ENCODE measurements around the gene GOLPH3L. TPM values are rescaled to one million over a fixed set of nuclear protein-coding genes. Genes with fewer than 3 reads are reported as not detected.
"Not testable (repeated sequence)": the region's sequence is repeated elsewhere in the genome, so short reads cannot be mapped to it uniquely, and the experiment has no call there.

GOLPH3L gene
- total RNA-seq, 4 donors from 2014 or later: 16.2 to 23.9 (median 21.6) TPM

DNA sequence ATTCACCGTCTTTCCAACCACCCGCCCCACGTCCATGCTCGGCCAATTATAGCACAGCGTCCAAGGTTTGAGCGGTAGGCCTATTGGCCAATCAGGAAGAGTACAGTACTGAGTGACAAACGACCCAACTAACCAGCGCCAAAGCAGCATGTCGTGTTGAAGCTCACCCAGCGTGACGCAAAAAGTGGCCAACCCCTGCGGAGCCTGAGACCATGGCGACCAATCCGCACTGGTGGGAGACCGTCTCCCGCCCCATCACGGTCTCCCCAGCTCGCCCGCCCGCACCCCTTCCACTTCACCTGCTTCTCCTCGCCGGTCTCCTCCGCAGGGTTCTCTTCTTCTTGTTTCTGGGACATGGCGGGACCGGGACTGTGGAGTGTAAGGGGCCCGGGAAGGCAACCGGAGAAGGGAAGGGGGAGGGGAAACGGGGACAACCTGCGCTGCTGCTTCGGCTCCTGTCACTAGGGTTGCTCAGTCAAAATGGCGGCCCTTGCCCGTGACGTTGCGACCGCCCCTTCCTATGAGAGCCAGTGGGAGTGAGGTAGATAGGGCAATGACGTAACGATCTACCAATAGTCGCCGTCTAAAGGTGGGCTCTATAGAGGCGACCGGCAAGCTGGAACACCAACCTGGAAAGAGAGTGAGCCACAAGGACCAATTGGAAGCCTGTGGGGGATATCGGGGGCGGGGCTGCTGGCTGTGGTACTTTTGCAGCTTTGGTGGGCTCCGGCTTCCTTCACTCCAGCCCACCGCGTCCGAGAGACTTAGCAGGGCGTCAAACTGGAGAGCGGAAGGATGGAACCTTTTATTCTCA lies 67.6 kb downstream of the GOLPH3L start, which contains the start of gene ENSA:
Gene ENSA (minus strand): TSS at position 498 of the 814 bp plus-strand sequence. CDS start 142 bp downstream, at position 356.
- Histone ChIP-seq H3K27me3 (no peaks in the 10 kb centered on the region), H3K4me1 (peaks cover 21 to 32% (median 28%) of the 10 kb centered on the region in 4 donors), H3K36me3 (peaks cover 30 to 35% (median 33%) of the 10 kb centered on the region in 4 donors), H3K9me3 (no peaks in the 10 kb centered on the region), H3K4me3 (peak within 1 kb of the TSS; percentile 61 to 87 (median 70)), H3K27ac (replicated peaks in 1 of 4) (peak within 1 kb of the TSS; percentile 94 to 97 (median 96))
- intact Hi-C loops (cut with DNase I): no loop called here
- TF ChIP-seq POLR2A (IDR thresholded peaks at IDR 0.05; ENCODE audit: low read depth): peak; percentile 97
- TF ChIP-seq, protein P1, sequence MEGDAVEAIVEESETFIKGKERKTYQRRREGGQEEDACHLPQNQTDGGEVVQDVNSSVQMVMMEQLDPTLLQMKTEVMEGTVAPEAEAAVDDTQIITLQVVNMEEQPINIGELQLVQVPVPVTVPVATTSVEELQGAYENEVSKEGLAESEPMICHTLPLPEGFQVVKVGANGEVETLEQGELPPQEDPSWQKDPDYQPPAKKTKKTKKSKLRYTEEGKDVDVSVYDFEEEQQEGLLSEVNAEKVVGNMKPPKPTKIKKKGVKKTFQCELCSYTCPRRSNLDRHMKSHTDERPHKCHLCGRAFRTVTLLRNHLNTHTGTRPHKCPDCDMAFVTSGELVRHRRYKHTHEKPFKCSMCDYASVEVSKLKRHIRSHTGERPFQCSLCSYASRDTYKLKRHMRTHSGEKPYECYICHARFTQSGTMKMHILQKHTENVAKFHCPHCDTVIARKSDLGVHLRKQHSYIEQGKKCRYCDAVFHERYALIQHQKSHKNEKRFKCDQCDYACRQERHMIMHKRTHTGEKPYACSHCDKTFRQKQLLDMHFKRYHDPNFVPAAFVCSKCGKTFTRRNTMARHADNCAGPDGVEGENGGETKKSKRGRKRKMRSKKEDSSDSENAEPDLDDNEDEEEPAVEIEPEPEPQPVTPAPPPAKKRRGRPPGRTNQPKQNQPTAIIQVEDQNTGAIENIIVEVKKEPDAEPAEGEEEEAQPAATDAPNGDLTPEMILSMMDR (IDR thresholded peaks at IDR 0.05): no peak
- peak; percentile 89 to 99 for TF ChIP-seq POLR2AphosphoS5 (IDR thresholded peaks at IDR 0.05)
- no peak for TF ChIP-seq EP300 (IDR thresholded peaks at IDR 0.05)
- 0% methylated on average over 35 of the region's 49 CpGs for WGBS
- DNase-seq (ENCODE audit: extremely low spot score): peak; percentile 99

DNA sequence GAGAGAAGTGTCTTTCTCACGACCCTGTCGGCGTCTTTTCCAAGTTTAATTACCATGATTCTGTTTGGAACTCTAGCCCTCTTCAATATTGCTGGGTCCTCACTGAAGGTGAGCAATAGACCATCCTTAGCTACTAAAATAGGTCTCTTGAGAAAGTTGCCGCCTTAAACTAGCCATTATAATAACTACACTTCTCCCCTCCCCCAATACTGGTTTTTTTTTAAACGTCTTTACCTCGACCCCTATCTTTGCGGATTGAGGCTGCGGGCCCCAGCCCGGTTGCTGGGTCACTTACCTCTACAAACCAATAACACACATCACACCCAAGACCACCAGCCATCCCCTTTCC lies 68.2 kb downstream of the GOLPH3L start:
- WGBS: 1% methylated on average over 9 of the region's 9 CpGs
- TF ChIP-seq POLR2A (IDR thresholded peaks at IDR 0.05; ENCODE audit: low read depth): no peak
- TF ChIP-seq POLR2AphosphoS5 (IDR thresholded peaks at IDR 0.05): no peak
- TF ChIP-seq, protein P1 (IDR thresholded peaks at IDR 0.05): no peak
- TF ChIP-seq EP300 (IDR thresholded peaks at IDR 0.05): no peak
- peak overlapping the region; percentile 94 to 97 (median 96) for H3K27ac ChIP-seq (replicated peaks in 1 of 4)
- no peak for DNase-seq (ENCODE audit: extremely low spot score)
- no peaks in the 10 kb centered on the region for H3K27me3 ChIP-seq
- H3K4me3 ChIP-seq: peak overlapping the region; percentile 61 to 87 (median 70)
- peaks cover 35 to 40% (median 39%) of the 10 kb centered on the region in 4 donors for H3K36me3 ChIP-seq
- H3K4me1 ChIP-seq: peaks cover 21 to 32% (median 29%) of the 10 kb centered on the region in 4 donors
- H3K9me3 ChIP-seq: no peaks in the 10 kb centered on the region
- intact Hi-C loops (cut with DNase I): no loop called here

DNA sequence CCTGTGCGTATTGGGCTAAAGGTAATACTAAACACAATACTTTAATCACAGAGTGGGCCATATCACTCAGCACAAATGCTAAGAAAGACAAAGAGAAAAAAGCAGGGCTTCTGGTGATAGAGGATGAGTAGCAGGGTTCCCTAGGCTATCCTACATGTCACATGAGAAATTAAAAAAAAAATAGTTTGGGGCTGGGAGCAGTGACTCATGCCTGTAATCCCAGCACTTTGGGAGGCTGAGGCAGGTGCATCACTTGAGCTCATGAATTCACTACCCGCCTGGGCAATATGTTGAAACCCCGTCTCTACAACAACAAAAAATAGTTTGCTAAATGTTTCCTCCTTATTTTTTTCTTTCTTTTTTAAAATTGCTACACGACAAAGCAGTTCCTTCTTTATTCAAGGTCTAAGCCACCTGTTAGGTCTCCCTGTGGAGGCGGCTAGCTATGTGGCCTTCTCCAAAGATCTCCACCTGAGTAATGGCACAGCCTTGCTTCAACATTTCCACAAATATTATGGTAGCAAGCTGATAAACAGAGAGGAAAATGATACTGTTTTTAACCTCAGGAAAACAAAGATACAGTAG lies 69.0 kb downstream of the GOLPH3L start:
- 80% methylated on average over 5 of the region's 5 CpGs for WGBS
- no peak for DNase-seq (ENCODE audit: extremely low spot score)
- intact Hi-C loops (cut with DNase I): no loop called here

DNA sequence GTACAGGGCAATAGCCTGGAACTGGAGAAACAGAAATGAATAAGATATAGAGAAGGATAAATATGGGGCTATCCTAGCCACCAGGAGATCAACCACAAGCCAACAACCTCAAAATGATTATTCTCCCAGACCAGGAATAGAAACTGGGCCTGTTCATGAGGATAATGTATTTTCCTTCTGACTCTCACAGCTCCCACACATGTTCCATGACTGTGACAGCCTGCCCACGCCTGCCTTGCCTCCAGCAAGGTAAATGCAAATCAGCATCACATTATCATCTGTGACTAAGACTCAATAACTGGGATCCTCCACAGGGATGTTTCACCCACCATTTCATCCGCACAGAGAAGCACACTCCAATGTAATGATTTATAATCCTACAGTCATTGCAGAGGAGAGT lies 70.8 kb downstream of the GOLPH3L start:
- Histone ChIP-seq H3K4me1 (peaks cover 40 to 49% (median 47%) of the 10 kb centered on the region in 4 donors), H3K9me3 (no peaks in the 10 kb centered on the region), H3K36me3 (peaks cover 42 to 60% (median 53%) of the 10 kb centered on the region in 4 donors), H3K27me3 (no peaks in the 10 kb centered on the region), H3K27ac (replicated peaks in 1 of 4) (no peak overlapping the region), H3K4me3 (no peak overlapping the region)
- WGBS: 89% methylated on average over 2 of the region's 2 CpGs
- TF ChIP-seq EP300 (IDR thresholded peaks at IDR 0.05): no peak
- TF ChIP-seq POLR2A (IDR thresholded peaks at IDR 0.05; ENCODE audit: low read depth): no peak
- TF ChIP-seq, protein P1 (IDR thresholded peaks at IDR 0.05): no peak
- TF ChIP-seq POLR2AphosphoS5 (IDR thresholded peaks at IDR 0.05): no peak
- DNase-seq (ENCODE audit: extremely low spot score): no peak
- intact Hi-C loops (cut with DNase I): no loop called here

More for the DNA sequence above, 69.0 kb downstream of the GOLPH3L start:
- peak overlapping the region; percentile 61 to 87 (median 70) for H3K4me3 ChIP-seq
- H3K27me3 ChIP-seq: no peaks in the 10 kb centered on the region
- no peaks in the 10 kb centered on the region for H3K9me3 ChIP-seq
- peak overlapping the region in 3 of 4 donors; percentile 96 to 97 (median 96) for H3K27ac ChIP-seq (replicated peaks in 1 of 4)
- H3K4me1 ChIP-seq: peaks cover 23 to 33% (median 31%) of the 10 kb centered on the region in 4 donors
- TF ChIP-seq POLR2AphosphoS5 (IDR thresholded peaks at IDR 0.05) (no peak), POLR2A (IDR thresholded peaks at IDR 0.05; ENCODE audit: low read depth) (no peak), EP300 (IDR thresholded peaks at IDR 0.05) (no peak)
- TF ChIP-seq, protein P1 (IDR thresholded peaks at IDR 0.05): no peak
- peaks cover 42 to 49% (median 47%) of the 10 kb centered on the region in 4 donors for H3K36me3 ChIP-seq

DNA sequence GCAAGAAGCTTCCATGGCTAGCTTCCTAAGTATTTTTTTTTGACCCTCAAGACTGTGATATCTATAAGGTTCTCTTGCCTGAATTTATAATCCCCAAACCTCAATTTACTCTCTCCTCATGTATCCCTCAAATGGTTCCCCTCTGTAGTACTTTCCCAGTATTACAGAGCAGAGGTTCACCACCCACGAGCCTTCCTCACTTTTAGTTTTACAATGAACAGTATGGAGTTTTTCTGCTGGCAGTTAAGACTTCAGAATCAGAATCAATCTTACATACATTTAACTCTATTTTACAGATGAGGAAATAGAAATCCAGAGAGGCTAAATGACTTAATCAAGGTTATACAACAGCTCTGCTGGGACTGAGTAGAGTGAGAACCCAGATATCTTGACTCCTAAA lies 72.4 kb downstream of the GOLPH3L start:
- not testable (repeated sequence) for H3K9me3 ChIP-seq; H3K27me3 ChIP-seq; DNase-seq (ENCODE audit: extremely low spot score); H3K27ac ChIP-seq (replicated peaks in 1 of 4); H3K4me3 ChIP-seq
- intact Hi-C loops (cut with DNase I): loop anchor here (5.0 kb wide), 1 partner anchor 47 kb away; the partner anchor contains the start of gene MCL1
- WGBS: 76% methylated on average over 1 of the region's 1 CpG
- H3K36me3 ChIP-seq: peaks cover 42 to 69% (median 58%) of the 10 kb centered on the region in 4 donors
- H3K4me1 ChIP-seq: peaks cover 47 to 56% (median 54%) of the 10 kb centered on the region in 4 donors

DNA sequence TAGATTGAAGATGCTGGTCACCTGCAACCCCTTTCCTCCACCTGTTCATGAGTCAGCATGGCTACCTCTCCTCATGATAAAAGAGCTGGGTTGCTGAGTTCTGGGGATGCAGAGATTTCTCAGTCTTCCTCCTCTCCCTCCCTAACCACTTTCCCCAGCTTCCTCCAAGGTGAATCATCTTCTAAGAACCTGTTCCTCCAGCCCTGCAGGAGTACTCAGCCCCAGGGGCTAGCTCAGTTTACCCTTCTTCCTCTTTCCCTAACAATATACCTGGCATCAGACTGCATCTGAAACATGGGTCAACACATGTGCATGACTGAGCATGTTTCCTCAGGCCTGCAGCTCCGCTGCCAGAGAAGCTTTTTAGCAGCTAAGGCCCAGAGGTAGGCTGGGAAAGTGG lies 72.8 kb downstream of the GOLPH3L start:
- H3K4me1 ChIP-seq: peaks cover 51 to 60% (median 58%) of the 10 kb centered on the region in 4 donors

More for the DNA sequence above, 72.8 kb downstream of the GOLPH3L start:
- 86% methylated on average over 1 of the region's 1 CpG for WGBS
- intact Hi-C loops (cut with DNase I): loop anchor here (5.0 kb wide), 1 partner anchor 47 kb away; the partner anchor contains the start of gene MCL1
- H3K36me3 ChIP-seq: peaks cover 42 to 73% (median 59%) of the 10 kb centered on the region in 4 donors
- not testable (repeated sequence) for DNase-seq (ENCODE audit: extremely low spot score); H3K4me3 ChIP-seq; H3K27ac ChIP-seq (replicated peaks in 1 of 4); H3K27me3 ChIP-seq; H3K9me3 ChIP-seq
